B cell (primary cell): ENCODE measurements around the gene RAB31. TPM values are rescaled to one million over a fixed set of nuclear protein-coding genes. Genes with fewer than 3 reads are reported as not detected.

Experiments
- ATAC-seq: fragments of 200-7000 bp; cut with Tn5 transposase; one replicate; pipeline ENCODE4 v1.10.0; 2021; ENCODE audit warnings: low read depth, mild to moderate bottlenecking, moderate number of reproducible peaks, moderate library complexity
- CTCF ChIA-PET: fragments of 350-600 bp; sonication (Branson Sonifier 250); formaldehyde crosslinking; loops from one replicate; lab custom pipeline; 2021; ENCODE audit warnings: antibody characterized with exemption, inconsistent platforms; lab: Charles Lee
- POLR2A ChIA-PET: fragments of 350-600 bp; sonication (Branson Sonifier 250); formaldehyde crosslinking; loops from one replicate; lab custom pipeline; 2021; ENCODE audit warnings: antibody characterized with exemption; lab: Charles Lee
- DNase-seq: peaks from one replicate; pipeline ENCODE4 v3.0.0; 2013
- H2AFZ ChIP-seq: 2 replicates; pipeline ENCODE4 v1.6.1; 2012; ENCODE audit warnings: mild to moderate bottlenecking, low read depth, low read length; ENCODE audit not compliant: insufficient read depth, poor library complexity, severe bottlenecking
- H3K27ac ChIP-seq, 2 donors: 1 replicate in 1 of 2; 2 replicates in 1 of 2; pipeline ENCODE4 v1.5.1; 2012 to 2013; ENCODE audit warnings: low read length in 2 of 2, mild to moderate bottlenecking in 2 of 2, moderate library complexity in 1 of 2
- H3K27me3 ChIP-seq, 4 experiments: fragments of 200-600 bp in 1 of 4; sonication (generic) in 1 of 4; replicated peaks in 1 of 4; 1 replicate in 2 of 4; 2 replicates in 2 of 4; pipeline versions ENCODE4 v1.6.1 to v1.7.0; 2013 to 2016; ENCODE audit warnings: low read length in 3 of 4, mild to moderate bottlenecking in 2 of 4, mixed read lengths in 1 of 4, moderate library complexity in 1 of 4; ENCODE audit not compliant: insufficient read depth in 4 of 4, control insufficient read depth in 3 of 4; ENCODE audit errors: control extremely low read depth in 1 of 4
- H3K36me3 ChIP-seq, 2 experiments: replicated peaks in 1 of 2; 1 replicate in 1 of 2; 2 replicates in 1 of 2; pipeline versions ENCODE4 v1.6.1 to v1.7.1; 2013; ENCODE audit warnings: low read length in 1 of 2; ENCODE audit not compliant: insufficient read depth in 2 of 2, control insufficient read depth in 1 of 2; ENCODE audit errors: control extremely low read depth in 1 of 2, extremely low read depth in 1 of 2
- H3K4me1 ChIP-seq, 2 donors: fragments of 200-600 bp in 1 of 2; sonication (generic) in 1 of 2; 1 replicate in 1 of 2; 2 replicates in 1 of 2; pipeline versions ENCODE4 v1.5.1 to v1.6.1; 2013 to 2017; ENCODE audit warnings: low read length in 2 of 2; ENCODE audit not compliant: control insufficient read depth in 2 of 2, insufficient read depth in 2 of 2
- H3K4me2 ChIP-seq: replicated peaks from 2 replicates; pipeline ENCODE3; 2012; ENCODE audit warnings: mild to moderate bottlenecking, low read depth, low read length; ENCODE audit not compliant: poor library complexity, severe bottlenecking
- H3K4me3 ChIP-seq, 5 experiments: fragments of 200-600 bp in 1 of 5; sonication (generic) in 1 of 5; 1 replicate in 3 of 5; 2 replicates in 2 of 5; pipeline versions ENCODE4 v1.5.1 to v1.7.0; 2011 to 2016; ENCODE audit warnings: low read length in 4 of 5, mild to moderate bottlenecking in 4 of 5, low read depth in 2 of 5, control low read depth in 1 of 5, moderate library complexity in 1 of 5; ENCODE audit not compliant: insufficient read depth in 1 of 5; ENCODE audit errors: control extremely low read depth in 1 of 5, extremely low read depth in 1 of 5
- H3K79me2 ChIP-seq: fragments of 200-600 bp; sonication (generic); one replicate; pipeline ENCODE4 v1.6.0; 2016; ENCODE audit warnings: low read length; ENCODE audit not compliant: control insufficient read depth, insufficient read depth
- H3K9ac ChIP-seq: fragments of 200-600 bp; sonication (generic); 2 replicates; pipeline ENCODE4 v1.6.1; 2017; ENCODE audit warnings: mild to moderate bottlenecking, low read length, moderate library complexity
- H3K9me3 ChIP-seq, 3 donors: one replicate each; pipeline versions ENCODE4 v1.6.1 to v1.7.1; 2013; ENCODE audit warnings: low read length in 2 of 3; ENCODE audit not compliant: control insufficient read depth in 2 of 3, insufficient read depth in 1 of 3; ENCODE audit errors: control extremely low read depth in 1 of 3
- H4K20me1 ChIP-seq: 2 replicates; pipeline ENCODE4 v1.6.0; 2012; ENCODE audit warnings: mild to moderate bottlenecking, low read length; ENCODE audit not compliant: insufficient read depth, control insufficient read depth, poor library complexity, severe bottlenecking
- H3K27ac Mint-ChIP-seq: one replicate; pipeline ENCODE4 v1.8.0; 2021; ENCODE audit warnings: mixed read lengths
- H3K27me3 Mint-ChIP-seq: one replicate; pipeline ENCODE4 v1.8.0; 2021; ENCODE audit warnings: mixed read lengths
- H3K4me1 Mint-ChIP-seq: one replicate; pipeline ENCODE4 v1.8.0; 2021; ENCODE audit warnings: mixed read lengths
- H3K4me3 Mint-ChIP-seq: one replicate; pipeline ENCODE4 v1.8.0; 2021; ENCODE audit warnings: mixed read lengths
- H3K9me3 Mint-ChIP-seq: one replicate; pipeline ENCODE4 v1.8.0; 2022; ENCODE audit warnings: mixed read lengths; ENCODE audit not compliant: insufficient read depth
- CTCF ChIP-seq: fragments of 200-600 bp; IDR thresholded peaks from one replicate; pipeline ENCODE4 v1.8.0; 2022; ENCODE audit warnings: antibody characterized with exemption, mild to moderate bottlenecking
- EZH2 ChIP-seq: IDR thresholded peaks from 2 replicates; pipeline ENCODE4 v1.6.1; 2012; ENCODE audit warnings: borderline replicate concordance, low read depth, mild to moderate bottlenecking, moderate library complexity, low read length; ENCODE audit not compliant: insufficient read depth, poor library complexity, severe bottlenecking
- WGBS: methylation state at CpG from one replicate; pipeline ENCODE4 v1.1.5; 2013; ENCODE audit warnings: missing lambda C conversion rate; ENCODE audit not compliant: insufficient coverage; 5-methylcytosine and 5-hydroxymethylcytosine counted together
- intact Hi-C: fragments of 100-400 bp; cut with micrococcal nuclease; formaldehyde crosslinking; loops from one replicate; pipeline ENCODE4 v1.10.0; 2022
- polyA plus RNA-seq: library from polyadenylated mRNA; depleted of rRNA; stranded (reverse); fragments of >200 nt; gene quantifications from 2 replicates; pipeline ENCODE4 v1.2.3, GENCODE V29; 2012
- total RNA-seq, 2 donors: library from RNA; stranded (reverse); fragments of 120-200 nt in 1 of 2; gene quantifications; 1 replicate in 1 of 2; 2 replicates in 1 of 2; pipeline versions ENCODE4 v1.2.3 to v1.2.4, GENCODE V29; 2013 to 2022

Gene RAB31
- total and polyA plus RNA-seq, 2 donors (not counting 1 experiment from before 2014, with no cell fraction given): 15.5 to 44.6 TPM

GRCh38 chr18:9711361-9712129, 3.4 kb downstream of the RAB31 start:
- 64% methylated on average over 5 of the region's 7 CpGs for whole genome bisulfite sequencing
- H3K4me1 Mint-ChIP-seq: peaks cover 64% of the 10 kb centered on the region
- no peaks in the 10 kb centered on the region for H3K9me3 Mint-ChIP-seq
- Histone ChIP-seq H3K79me2 (peaks cover 61% of the 10 kb centered on the region), H3K9me3 (no peaks in the 10 kb centered on the region), H3K4me3 (peak overlapping the region in 4 of 5 experiments; percentile 21 to 56 (median 30)), H2AFZ (no peak overlapping the region), H3K27me3 (peaks cover 0 to 22% (median 0%) of the 10 kb centered on the region in 4 experiments), H3K4me1 (peaks cover 48 to 69% of the 10 kb centered on the region in 2 donors), H3K9ac (peak overlapping the region; percentile 51), H3K4me2 (peak overlapping the region; percentile 82), H3K27ac (peak overlapping the region; percentile 63 to 69), H4K20me1 (peaks cover 4% of the 10 kb centered on the region), H3K36me3 (no peaks in the 10 kb centered on the region)
- H3K27me3 Mint-ChIP-seq: no peaks in the 10 kb centered on the region
- ChIA-PET POLR2A (interaction anchor here (1.5 kb wide), 1 partner anchor 202 kb away, joined by 3 read pairs; the partner anchor contains the start of gene VAPA), CTCF (interaction anchor here (0.7 to 1.3 kb wide), 7 partner anchors 11 to 595 kb away, joined by 3 to 6 read pairs (median 3); no protein-coding TSS in a partner anchor)
- ATAC-seq: peak; percentile 65
- peak overlapping the region; percentile 83 for H3K4me3 Mint-ChIP-seq
- intact Hi-C loops: loop anchor here (1.0 kb wide), 1 partner anchor 38 kb away; no protein-coding TSS in a partner anchor
- H3K27ac Mint-ChIP-seq: peak overlapping the region; percentile 95
- TF ChIP-seq EZH2 (no peak), CTCF (no peak)
- DNase-seq: peak; percentile 78
